Gastroesophageal sphincter (tissue), 4 donors: ENCODE measurements around the gene ITIH1. TPM values are rescaled to one million over a fixed set of nuclear protein-coding genes. Genes with fewer than 3 reads are reported as not detected.

ENCODE experiments used
- ATAC-seq: fragments of 150-250 bp; one replicate; pipeline ENCODE4 v1.9.1; 2016; ENCODE audit warnings: mild to moderate bottlenecking, moderate library complexity
- H3K27ac ChIP-seq, 4 donors: fragments of 200-600 bp; sonication (generic) in 3 of 4; 1 replicate in 3 of 4; 2 replicates in 1 of 4; pipeline ENCODE4 v1.5.1; 2016 to 2019
- H3K27me3 ChIP-seq: fragments of 200-600 bp; sonication (generic); one replicate; pipeline ENCODE4 v1.5.1; 2019
- H3K36me3 ChIP-seq, 2 donors: fragments of 200-600 bp; sonication (generic); one replicate each; pipeline ENCODE4 v1.5.1; 2019; ENCODE audit warnings: control low read depth in 1 of 2
- H3K4me1 ChIP-seq, 3 donors: fragments of 200-600 bp; sonication (generic); 1 replicate in 2 of 3; 2 replicates in 1 of 3; pipeline ENCODE4 v1.5.1; 2016 to 2019; ENCODE audit warnings: control low read depth in 2 of 3
- H3K4me3 ChIP-seq, 2 donors: fragments of 200-600 bp; sonication (generic); one replicate each; pipeline ENCODE4 v1.5.1; 2019; ENCODE audit warnings: mild to moderate bottlenecking in 1 of 2, moderate library complexity in 1 of 2
- H3K9me3 ChIP-seq, 3 donors: fragments of 200-600 bp; sonication (generic); one replicate each; pipeline ENCODE4 v1.5.1; 2017 to 2019; ENCODE audit warnings: control low read depth in 2 of 3
- EP300 ChIP-seq: sonication (generic); formaldehyde crosslinking; IDR thresholded peaks from one replicate; pipeline ENCODE4 v1.6.1; 2017; ENCODE audit warnings: antibody characterized with exemption, mild to moderate bottlenecking
- POLR2A ChIP-seq, 2 donors: fragments of 450-650 bp; IDR thresholded peaks; one replicate each; pipeline ENCODE4 v1.6.1; 2017; ENCODE audit warnings: antibody characterized with exemption in 2 of 2, mild to moderate bottlenecking in 2 of 2, moderate library complexity in 1 of 2
- POLR2AphosphoS5 ChIP-seq: sonication (generic); formaldehyde crosslinking; IDR thresholded peaks from one replicate; pipeline ENCODE4 v1.6.1; 2017; ENCODE audit warnings: antibody characterized with exemption
- WGBS, 2 donors: methylation state at CpG; one replicate each; pipeline ENCODE4 v1.1.5; 2018; ENCODE audit warnings: low coverage in 1 of 2; 5-methylcytosine and 5-hydroxymethylcytosine counted together
- total RNA-seq, 4 donors: library from RNA; depleted of rRNA; stranded (reverse); fragments of >200 nt; gene quantifications; one replicate each; pipeline ENCODE4 v1.1.0, GENCODE V29; 2016
- TF ChIP-seq, protein P1 (sequence below), 4 experiments: fragments of 200-600 bp in 2 of 4; fragments of 450-650 bp in 2 of 4; sonication (generic) in 1 of 4; IDR thresholded peaks; one replicate each; pipeline ENCODE4 v1.5.1; 2017 to 2019; ENCODE audit warnings: antibody characterized with exemption in 4 of 4, mild to moderate bottlenecking in 2 of 4, moderate library complexity in 2 of 4

Gene ITIH1
- total RNA-seq, 4 donors from 2014 or later: not detected

DNA sequence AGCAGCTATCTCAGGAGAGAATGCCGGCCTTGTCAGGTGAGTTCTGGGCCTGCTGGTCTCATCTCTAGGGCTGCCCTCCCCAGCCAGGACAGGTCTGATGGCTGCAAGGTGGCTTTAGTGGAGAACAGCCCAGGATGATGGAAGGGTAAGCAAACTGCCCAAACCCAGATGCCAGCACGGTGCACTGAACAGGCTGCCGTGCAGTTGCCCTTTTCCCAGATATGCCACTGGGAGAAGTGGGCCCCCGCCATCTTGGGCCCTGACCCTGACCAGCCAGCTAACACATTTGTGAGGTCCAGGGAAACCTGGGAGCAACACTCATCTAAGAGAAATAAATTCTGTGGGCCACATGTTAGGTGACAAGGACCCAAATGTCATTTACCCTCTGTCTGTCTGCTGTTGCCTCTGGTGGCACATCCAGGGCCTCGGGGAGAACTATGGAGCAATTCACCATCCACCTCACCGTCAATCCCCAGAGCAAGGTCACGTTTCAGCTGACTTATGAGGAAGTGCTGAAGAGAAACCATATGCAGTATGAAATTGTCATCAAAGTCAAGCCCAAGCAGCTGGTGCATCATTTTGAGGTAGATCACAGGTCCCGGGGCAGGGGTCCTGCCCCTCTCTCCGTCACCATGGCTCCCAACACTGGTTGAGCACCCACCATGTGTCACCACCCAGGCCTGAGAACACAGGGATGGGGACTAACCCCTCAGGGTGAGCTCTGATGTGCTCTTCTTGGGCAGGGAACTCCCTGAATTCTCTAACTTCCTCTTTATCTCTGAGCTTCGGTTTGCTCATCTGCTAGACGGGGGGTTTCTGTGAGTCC, 1.8 kb downstream of the ITIH1 start:
- no peaks in the 10 kb centered on the region for H3K4me1 ChIP-seq
- no peak for ATAC-seq
- no peaks in the 10 kb centered on the region for H3K36me3 ChIP-seq
- no peaks in the 10 kb centered on the region for H3K9me3 ChIP-seq
- TF ChIP-seq, protein P1, sequence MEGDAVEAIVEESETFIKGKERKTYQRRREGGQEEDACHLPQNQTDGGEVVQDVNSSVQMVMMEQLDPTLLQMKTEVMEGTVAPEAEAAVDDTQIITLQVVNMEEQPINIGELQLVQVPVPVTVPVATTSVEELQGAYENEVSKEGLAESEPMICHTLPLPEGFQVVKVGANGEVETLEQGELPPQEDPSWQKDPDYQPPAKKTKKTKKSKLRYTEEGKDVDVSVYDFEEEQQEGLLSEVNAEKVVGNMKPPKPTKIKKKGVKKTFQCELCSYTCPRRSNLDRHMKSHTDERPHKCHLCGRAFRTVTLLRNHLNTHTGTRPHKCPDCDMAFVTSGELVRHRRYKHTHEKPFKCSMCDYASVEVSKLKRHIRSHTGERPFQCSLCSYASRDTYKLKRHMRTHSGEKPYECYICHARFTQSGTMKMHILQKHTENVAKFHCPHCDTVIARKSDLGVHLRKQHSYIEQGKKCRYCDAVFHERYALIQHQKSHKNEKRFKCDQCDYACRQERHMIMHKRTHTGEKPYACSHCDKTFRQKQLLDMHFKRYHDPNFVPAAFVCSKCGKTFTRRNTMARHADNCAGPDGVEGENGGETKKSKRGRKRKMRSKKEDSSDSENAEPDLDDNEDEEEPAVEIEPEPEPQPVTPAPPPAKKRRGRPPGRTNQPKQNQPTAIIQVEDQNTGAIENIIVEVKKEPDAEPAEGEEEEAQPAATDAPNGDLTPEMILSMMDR (IDR thresholded peaks at IDR 0.05): no peak
- TF ChIP-seq POLR2AphosphoS5 (no peak), EP300 (no peak), POLR2A (IDR thresholded peaks at IDR 0.05) (no peak)
- H3K4me3 ChIP-seq: no peak overlapping the region
- H3K27me3 ChIP-seq: peaks cover 8% of the 10 kb centered on the region
- no peak overlapping the region for H3K27ac ChIP-seq
- WGBS, 2 donors: 85% methylated on average over 4 of the region's 11 CpGs; no CpG with 5 or more reads in 1 of the 2 donors

DNA sequence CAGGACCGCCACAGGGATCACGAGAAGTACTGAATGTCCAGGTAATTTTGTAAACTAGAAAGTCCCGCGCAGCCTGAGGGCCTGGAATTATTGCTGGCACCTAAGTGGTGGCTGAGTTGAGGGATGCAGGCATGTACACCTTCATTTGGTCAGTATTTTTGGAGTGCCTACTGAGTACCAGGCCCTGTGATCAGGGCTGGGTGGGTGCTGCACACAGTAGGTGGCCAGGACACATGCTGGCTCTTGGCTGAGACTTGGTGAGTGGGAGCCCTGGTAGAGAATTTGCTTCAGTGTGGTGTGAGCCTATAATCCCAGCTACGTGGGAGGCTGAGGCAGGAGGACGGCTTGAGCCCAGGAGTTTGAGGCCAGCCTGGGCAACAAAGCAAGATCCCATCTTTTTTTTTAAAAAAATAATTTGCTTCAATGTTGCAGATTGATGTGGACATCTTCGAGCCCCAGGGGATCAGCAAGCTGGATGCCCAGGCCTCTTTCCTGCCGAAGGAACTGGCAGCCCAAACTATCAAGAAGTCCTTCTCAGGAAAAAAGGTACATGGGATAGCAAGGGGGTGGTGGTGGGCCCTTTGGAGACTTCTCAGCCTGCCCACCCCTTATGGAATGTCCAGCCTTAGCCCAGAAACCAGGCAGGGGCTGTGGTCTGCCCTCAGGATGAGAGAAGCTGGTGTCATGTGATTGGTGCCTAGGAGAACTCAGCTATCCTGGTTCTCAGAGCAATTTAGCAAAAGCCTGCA, 2.6 kb downstream of the ITIH1 start:
- no peak for ATAC-seq
- peaks cover 8% of the 10 kb centered on the region for H3K27me3 ChIP-seq
- TF ChIP-seq EP300: no peak
- TF ChIP-seq POLR2AphosphoS5: no peak
- TF ChIP-seq, protein P1 (IDR thresholded peaks at IDR 0.05): no peak
- no peak for TF ChIP-seq POLR2A (IDR thresholded peaks at IDR 0.05)
- H3K27ac ChIP-seq: no peak overlapping the region
- 58 to 76% methylated on average over 2 to 7 of the region's 8 CpGs for WGBS, 2 donors
- H3K9me3 ChIP-seq: no peaks in the 10 kb centered on the region
- no peaks in the 10 kb centered on the region for H3K4me1 ChIP-seq
- H3K4me3 ChIP-seq: no peak overlapping the region
- H3K36me3 ChIP-seq: no peaks in the 10 kb centered on the region

DNA sequence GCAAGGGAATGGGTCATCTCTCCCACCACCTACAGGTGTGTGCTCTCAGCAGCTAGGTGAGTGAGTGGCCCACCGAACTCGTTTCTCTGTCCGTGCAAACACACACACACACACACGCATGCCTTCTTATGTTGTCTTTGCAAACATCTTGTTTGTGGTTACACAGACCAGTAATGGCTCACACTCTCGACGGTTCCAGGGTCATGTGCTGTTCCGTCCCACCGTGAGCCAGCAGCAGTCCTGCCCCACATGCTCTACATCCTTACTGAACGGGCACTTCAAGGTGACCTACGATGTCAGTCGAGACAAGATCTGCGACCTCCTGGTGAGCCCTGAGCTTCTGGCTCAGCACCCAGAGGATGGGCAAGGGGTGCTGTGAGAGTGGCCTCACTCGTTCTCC, 4.3 kb downstream of the ITIH1 start:
- TF ChIP-seq, protein P1 (IDR thresholded peaks at IDR 0.05): no peak
- TF ChIP-seq POLR2A (IDR thresholded peaks at IDR 0.05) (no peak), EP300 (no peak), POLR2AphosphoS5 (no peak)
- H3K36me3 ChIP-seq: no peaks in the 10 kb centered on the region
- H3K4me3 ChIP-seq: no peak overlapping the region
- H3K4me1 ChIP-seq: no peaks in the 10 kb centered on the region
- WGBS, 2 donors: 83 to 96% methylated on average over 4 to 9 of the region's 13 CpGs
- no peaks in the 10 kb centered on the region for H3K9me3 ChIP-seq
- H3K27ac ChIP-seq: no peak overlapping the region
- peaks cover 8% of the 10 kb centered on the region for H3K27me3 ChIP-seq
- ATAC-seq: no peak

DNA sequence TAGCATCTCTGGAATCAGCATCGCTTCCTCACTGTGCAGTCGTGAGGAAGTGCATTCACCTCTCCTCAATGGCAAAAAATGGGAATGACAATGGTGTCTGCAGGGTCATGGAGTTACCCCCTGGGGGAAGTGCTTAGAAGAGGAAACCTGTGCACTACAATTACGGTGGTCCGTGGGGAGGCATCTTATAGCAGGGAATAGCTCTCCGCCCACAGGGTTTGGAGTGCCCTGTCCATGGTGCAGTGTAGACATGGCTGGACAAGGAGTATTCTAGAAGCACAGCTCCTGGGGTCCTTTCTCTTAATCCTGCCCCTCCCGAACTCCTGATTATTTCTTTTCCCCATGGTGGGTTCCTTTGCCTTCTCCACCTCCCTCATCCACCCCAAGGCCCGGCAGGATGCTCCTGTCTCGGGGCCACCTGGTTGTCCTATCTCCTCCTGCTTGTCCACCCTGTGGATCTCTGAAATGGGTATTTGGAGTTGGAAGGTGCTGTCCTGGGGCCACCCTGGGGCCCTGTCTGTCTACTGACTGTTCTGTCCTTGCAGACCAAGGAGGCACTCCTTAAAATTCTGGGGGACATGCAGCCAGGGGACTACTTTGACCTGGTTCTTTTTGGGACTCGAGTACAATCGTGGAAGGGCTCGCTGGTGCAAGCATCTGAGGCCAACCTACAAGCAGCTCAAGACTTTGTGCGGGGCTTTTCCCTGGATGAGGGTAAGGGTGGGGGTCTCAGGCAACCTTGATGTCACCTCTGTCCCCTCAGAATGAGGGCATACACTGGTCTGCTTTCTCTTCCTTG, 5.2 kb downstream of the ITIH1 start:
- Histone ChIP-seq H3K4me3 (no peak overlapping the region), H3K9me3 (no peaks in the 10 kb centered on the region), H3K27me3 (peaks cover 8% of the 10 kb centered on the region), H3K36me3 (no peaks in the 10 kb centered on the region), H3K4me1 (no peaks in the 10 kb centered on the region), H3K27ac (no peak overlapping the region)
- 80 to 92% methylated on average over 4 to 7 of the region's 12 CpGs for WGBS, 2 donors
- TF ChIP-seq, protein P1 (IDR thresholded peaks at IDR 0.05): no peak
- TF ChIP-seq POLR2A (IDR thresholded peaks at IDR 0.05) (no peak), EP300 (no peak), POLR2AphosphoS5 (no peak)
- no peak for ATAC-seq
